Activated T-cell treated with anti-CD3 and anti-CD28 coated beads, Interleukin-2, amount 50 U/mL, for 1 hour (primary cell): ENCODE measurements around the gene COL21A1.

Experiments used
- DNase-seq: peaks from one replicate; pipeline ENCODE4 v3.0.0-alpha.2; 2020

Gene COL21A1

DNA sequence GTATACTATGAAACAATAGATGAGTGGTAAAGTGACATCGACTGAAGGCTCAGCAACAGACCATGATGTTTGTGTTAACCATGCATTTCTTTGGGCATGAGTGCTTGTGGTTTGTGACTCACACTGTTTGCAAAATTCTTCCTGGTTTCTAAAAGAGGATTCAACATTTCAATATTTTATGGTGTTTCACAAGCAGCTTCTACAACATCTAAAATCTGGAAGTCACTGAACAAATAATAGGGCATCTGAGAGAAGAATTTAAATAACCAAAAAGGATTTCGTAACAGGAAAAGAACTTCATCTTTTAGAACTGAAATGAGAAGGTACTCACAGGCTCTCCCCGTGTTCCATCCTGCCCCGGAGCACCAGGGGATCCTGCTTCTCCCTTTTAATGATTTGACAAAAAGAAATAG is 146.2 kb downstream of the COL21A1 start:
- DNase-seq = no peak

DNA sequence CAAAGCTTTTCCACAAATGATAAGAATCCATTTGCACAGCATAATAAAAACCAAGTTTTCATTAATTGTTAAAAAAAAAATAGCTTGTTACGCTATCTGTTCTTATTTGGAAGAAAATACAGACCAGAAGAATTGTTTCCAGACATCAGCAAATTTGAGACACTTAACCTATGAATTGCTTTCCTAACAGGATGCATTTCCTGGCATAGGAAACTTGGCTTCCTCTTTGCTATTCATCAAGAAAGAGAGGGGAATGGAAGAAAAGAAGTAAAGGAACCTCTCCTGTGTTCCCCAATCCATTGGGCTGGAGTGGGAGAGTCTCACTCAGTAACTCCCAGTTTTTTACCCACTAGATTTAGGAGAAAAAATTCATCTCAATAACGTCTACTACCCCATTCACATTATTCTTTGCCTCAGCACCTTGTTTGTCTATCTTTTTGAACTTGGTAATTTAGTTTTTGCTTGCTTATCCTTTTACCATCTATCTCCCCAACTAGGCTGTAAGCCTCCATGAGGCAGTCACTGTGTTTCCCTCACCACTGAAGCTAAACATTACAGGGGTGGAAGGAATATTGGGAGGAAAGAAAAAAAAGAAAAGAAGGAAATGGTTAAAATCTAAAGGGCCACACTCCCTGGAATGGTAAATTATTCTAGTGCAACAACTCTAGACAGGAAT is 150.3 kb downstream of the COL21A1 start:
- no peak for DNase-seq

DNA sequence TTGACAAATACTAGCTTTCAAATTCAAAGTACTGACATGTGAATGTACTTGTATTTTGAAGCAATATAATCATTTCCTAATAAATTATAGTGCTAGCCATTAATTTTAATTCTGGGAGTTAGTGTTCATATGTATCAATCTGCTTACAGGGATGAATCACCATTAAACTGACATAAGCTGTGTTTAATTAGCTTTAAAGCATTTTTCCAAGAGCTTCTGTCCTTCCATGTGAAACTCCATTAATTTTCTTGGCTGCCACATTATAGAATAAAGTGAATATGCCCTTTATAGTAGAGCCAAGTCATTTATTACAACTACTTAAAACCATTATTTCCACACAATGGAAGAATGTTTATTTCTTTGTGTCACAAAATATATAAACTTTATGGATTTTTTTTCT is 150.8 kb downstream of the COL21A1 start:
- no peak for DNase-seq

DNA sequence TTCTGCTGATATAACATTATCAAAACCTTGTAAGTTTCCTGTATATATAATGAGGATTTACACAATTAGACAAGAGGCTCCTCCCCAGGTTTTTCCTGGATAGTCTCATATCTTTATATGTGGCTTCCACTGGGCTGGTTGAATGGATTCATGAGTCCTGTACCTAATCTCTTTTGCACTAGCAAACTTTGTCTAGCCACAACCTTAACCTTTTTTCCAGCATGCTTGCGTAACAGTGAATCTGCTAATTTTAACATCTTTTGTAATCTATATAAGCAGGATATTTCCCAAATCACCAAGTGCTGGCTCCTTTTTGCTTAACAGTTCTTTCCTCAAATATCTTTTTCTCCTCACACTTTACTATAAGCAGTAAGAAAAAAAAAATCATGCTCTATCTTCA is 153.6 kb downstream of the COL21A1 start:
- no peak for DNase-seq

DNA sequence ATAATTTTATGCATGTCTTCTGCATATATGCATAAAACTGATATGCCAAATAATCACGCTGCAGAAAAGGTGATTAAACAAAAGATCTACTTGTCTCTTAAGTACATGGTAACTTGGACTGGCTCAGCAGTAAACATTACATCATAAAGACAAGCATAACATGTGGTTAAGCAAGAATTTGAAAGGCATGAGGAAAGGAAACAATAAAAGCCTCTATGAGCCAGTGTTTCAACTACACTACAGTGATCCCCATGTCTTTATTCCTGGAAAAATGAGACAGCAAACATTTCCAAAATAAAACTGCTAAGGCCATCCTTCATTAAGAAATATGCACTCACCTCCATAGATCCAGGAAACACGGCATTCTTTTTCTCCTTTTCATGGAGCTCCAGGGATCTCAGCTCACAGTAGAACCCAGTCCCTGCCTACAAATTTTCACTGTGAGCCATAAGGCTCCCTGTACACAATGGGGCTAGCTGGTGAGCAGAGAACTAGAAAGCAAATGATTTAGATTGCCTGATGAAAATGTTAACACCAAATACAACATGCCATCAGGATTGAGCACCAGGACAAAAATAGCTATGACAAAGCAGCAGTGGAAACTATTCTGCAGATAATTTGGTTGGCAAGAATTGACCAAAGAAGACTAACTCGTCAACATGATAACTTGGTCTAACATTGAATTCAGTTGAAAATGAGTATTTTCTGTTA is 156.1 kb downstream of the COL21A1 start:
- DNase-seq = no peak

DNA sequence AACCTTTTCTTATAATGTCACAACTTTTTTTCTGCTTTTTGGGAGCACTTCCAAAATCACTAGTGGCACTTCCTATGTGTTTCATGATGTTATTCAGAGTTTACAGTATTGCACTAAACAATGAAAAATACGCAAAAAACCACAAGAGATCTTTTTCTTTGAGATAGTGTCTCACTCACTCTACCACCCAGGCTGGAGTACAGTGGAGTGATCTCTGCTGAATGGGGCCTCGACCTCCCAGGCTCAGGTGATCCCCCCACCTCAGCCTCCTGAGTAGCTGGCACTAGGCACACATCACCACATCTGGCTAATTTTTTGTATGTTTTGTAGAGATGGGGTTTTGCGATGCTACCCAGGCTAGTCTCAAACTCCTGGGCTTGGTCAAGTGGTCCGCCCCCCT is 158.7 kb downstream of the COL21A1 start:
- DNase-seq = no peak

- DNase-seq = no peak
Observed at GRCh38 chr6:56087421-56087820, 160.0 kb downstream of the COL21A1 start.

DNA sequence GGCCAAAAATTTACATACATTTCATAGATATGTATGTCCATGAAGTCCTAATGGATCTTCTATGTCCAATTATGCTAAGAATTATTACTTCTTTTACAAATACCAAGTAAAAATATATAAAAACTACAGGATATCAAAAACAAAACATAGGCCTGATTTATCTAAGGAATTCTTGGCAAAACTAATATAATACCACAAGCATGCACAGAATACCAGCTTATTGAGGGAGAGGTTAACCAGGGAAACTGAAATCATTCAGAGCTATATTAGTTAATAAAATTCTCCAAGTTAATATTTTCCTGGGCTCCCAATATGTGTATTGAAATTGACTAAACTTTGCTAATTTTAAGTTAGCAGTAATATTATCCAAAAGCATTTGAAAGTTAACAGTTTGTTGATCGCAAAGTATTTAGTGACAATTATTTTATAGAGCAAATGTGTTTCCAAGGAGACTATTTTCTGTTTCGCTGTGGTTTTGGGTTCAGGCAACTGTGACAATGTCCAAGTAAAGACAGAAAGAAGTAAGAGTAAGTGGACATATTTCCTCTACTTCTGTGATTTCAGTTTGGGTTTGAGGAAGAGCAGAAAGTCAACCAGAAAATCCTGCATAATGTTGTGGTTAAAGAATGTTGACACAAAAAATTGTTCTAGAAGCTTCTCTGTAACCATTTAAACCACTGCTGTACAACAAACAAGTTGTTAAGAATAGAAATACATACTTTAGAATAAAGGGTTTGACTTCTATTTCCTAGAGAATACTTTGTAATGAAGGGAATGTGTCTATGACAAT is 167.4 kb downstream of the COL21A1 start:
- no peak for DNase-seq

GRCh38 chr6:56076033-56076432 is 171.3 kb downstream of the COL21A1 start:
- no peak for DNase-seq

DNA sequence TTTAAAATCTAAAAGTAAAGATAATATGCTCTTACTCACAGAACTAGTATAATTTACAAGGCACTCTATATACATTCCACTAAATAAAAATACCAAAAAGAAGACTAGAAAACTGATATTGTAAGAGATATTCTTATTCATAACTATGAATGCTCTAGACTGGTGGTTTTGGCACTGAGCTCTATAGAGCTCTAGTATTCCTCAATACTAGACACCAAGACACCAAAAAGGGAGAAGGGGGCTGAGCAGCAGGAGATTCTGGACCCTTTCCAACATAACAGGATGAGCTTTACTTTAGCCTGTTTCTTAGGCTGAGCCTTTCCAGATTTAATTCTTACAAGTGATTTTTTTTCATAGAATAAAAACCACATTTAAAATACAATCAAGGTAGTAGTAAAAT is 173.6 kb downstream of the COL21A1 start:
- no peak for DNase-seq

- no peak for DNase-seq
Observed at GRCh38 chr6:56073315-56073714, 174.1 kb downstream of the COL21A1 start.

DNA sequence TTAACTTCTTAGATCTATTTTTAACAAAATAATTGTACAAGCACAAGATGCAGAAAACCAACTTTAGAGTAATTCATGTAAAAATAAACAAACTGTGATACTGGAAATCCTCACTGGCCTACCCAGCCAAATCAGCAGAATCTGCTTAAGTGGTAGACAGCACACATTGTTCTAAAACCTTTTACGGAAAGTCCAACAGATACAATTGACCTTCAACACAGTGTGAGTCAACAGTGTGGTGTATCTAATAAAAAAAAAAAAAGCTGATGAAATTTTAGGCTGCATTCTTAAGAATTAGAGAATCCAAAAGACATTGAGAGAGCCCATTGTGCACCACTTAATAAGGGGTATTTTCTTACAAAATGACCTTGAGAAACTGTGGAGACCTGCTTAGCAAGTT is 174.5 kb downstream of the COL21A1 start:
- DNase-seq = no peak

GRCh38 chr6:56065408-56065807 is 182.0 kb downstream of the COL21A1 start:
- no peak for DNase-seq

- DNase-seq = no peak
Observed at GRCh38 chr6:56062836-56063235, 184.5 kb downstream of the COL21A1 start.

- no peak for DNase-seq
Observed at GRCh38 chr6:56058636-56059035, 188.7 kb downstream of the COL21A1 start.

DNA sequence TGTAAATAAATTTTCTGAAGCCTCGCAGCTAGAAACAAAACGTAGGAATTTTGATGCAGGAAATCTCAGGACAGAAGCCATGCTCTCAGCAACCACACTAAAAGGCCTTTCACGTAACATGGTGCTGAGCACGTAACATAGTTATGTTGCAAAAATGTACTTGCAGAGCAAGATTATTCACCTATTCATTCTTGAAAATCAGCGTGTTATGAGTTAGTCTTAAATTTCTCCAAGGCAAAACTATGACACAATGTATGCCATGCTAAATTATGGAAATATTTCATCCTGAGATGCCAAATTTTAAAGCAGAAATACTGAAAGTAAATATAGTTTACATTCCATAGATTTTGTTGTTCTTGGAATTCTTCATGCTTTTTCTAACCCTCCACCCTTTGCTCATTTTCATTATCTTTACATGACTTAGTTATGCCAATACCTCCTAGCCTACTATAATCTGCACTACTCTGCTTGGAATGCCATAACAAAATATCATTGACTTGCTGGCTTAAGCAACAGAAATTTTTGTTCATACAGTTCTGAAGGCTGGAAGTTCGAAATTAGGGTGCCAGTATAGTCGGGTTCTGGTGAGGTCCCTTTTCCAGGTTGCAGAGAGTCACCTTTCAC is 192.2 kb downstream of the COL21A1 start:
- no peak for DNase-seq

- no peak for DNase-seq
Observed at GRCh38 chr6:56051202-56051598, 196.2 kb downstream of the COL21A1 start.

GRCh38 chr6:56050530-56051201 is 196.7 kb downstream of the COL21A1 start:
- no peak for DNase-seq

GRCh38 chr6:56048601-56049000 is 198.8 kb downstream of the COL21A1 start:
- DNase-seq = no peak

DNA sequence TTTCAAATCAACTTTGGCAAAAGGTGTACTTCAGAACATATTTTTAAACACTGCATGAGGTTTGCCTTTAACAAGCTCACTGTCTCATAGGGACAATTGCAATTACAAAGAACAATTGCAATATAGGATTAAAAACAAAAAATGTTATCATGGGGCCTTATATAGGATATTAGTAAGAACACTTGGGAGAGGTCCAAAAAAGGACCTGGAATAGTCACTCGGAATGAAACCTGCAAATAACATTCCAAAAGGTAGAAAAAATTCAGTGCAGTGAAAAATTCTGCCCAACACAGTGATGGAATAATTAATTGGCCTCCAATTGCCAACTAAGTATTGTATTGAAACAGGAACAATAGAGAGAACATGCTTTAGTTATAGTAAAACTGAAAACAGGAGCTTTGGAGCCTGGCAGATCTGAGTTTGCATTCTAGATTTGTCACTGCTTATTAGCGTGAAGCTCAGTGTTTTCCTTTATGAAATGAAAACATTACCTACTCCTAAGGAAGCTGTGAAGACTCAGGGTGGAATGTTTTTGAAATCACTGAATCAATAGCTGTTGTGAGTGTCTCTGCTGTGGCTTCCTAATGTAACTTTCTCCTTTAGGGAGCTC is 199.3 kb downstream of the COL21A1 start:
- DNase-seq = no peak

DNA sequence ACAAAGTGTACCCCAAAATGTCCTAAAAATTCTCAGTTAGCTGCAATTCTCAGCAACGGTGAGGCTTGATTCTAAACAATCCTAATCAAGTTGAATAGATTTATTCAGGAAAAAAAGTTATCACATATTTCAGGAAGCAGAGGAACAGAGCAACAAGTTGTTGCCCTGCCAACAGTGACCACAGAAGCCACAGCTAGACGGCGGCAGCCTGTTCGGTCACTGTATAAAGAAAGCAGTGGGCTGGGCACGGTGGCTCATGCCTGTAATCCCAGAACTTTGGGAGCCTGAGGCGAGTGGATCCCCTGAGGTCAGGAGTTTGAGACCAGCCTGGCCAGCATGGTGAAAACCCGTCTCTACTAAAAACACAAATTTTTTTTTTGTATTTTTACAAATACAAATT is 200.8 kb downstream of the COL21A1 start:
- DNase-seq = no peak

DNA sequence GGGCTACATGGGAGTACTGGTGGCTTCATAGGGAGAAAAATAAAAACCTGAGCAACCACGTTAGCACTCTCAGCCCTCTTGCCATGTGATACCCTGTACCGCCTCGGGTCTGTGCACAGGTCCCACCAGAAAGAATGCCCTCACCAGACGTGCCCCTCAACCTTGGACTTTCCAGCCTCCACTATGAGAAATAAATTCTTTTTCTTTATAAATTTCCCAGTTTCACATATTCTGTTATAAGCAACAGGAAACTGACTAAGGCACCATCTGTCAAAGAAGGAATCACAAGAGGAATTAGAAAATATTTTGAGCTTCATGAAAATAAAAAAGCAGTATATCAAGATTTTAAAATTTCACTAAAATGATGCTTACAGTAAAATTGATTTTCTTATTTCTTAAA is 203.6 kb downstream of the COL21A1 start:
- no peak for DNase-seq

- no peak for DNase-seq
Observed at GRCh38 chr6:56043076-56043475, 204.3 kb downstream of the COL21A1 start.
